IMR-90 (cell line): ENCODE data around the gene WDR27. TPM values are rescaled to one million over a fixed set of nuclear protein-coding genes. Genes with fewer than 3 reads are reported as not detected.

Source experiments
- ATAC-seq: fragments of 200-7000 bp; cut with Tn5 transposase; 2 replicates; pipeline ENCODE4 v1.9.1; 2020; ENCODE audit warnings: low read depth, mild to moderate bottlenecking, moderate library complexity
- BruUV-seq: library from RNA; stranded (reverse); fragments of 400-500 nt; replicated peaks from 2 replicates; lab custom pipeline; 2021; lab: Mats Ljungman, UMichigan
- CTCF ChIA-PET: fragments of 300-600 bp; formaldehyde crosslinking; extraction: SDS; loops from one replicate; lab custom pipeline; 2021; ENCODE audit warnings: antibody characterized with exemption; lab: Yijun Ruan, JAX
- POLR2A ChIA-PET: fragments of 300-600 bp; sonication (Branson Sonifier 250); formaldehyde crosslinking; loops from one replicate; lab custom pipeline; 2022; ENCODE audit warnings: antibody characterized with exemption; ENCODE audit not compliant: unreplicated experiment; lab: Charles Lee
- DNase-seq: peaks from one replicate; pipeline ENCODE4 v3.0.0; 2013
- H2AFZ ChIP-seq: replicated peaks from 2 replicates; pipeline ENCODE3; 2013; ENCODE audit warnings: low read length, mild to moderate bottlenecking; ENCODE audit not compliant: poor library complexity
- H2AK5ac ChIP-seq: 2 replicates; pipeline ENCODE4 v1.6.1; 2013; ENCODE audit warnings: low read depth, low read length, inconsistent platforms
- H2AK9ac ChIP-seq: replicated peaks from 2 replicates; pipeline ENCODE3; 2013; ENCODE audit warnings: mild to moderate bottlenecking, low read depth, low read length, moderate library complexity; ENCODE audit not compliant: poor library complexity
- H2BK120ac ChIP-seq: 2 replicates; pipeline ENCODE4 v1.6.1; 2013; ENCODE audit warnings: low read depth, low read length, inconsistent platforms
- H2BK15ac ChIP-seq: 3 replicates; pipeline ENCODE4 v1.6.1; 2013; ENCODE audit warnings: low read depth, low read length, inconsistent platforms
- H2BK20ac ChIP-seq: 2 replicates; pipeline ENCODE4 v1.6.1; 2013; ENCODE audit warnings: low read depth, mild to moderate bottlenecking, inconsistent platforms, low read length, moderate library complexity
- H2BK5ac ChIP-seq: 2 replicates; pipeline ENCODE4 v1.6.1; 2013; ENCODE audit warnings: mild to moderate bottlenecking, low read depth, low read length, inconsistent platforms; ENCODE audit not compliant: poor library complexity, severe bottlenecking
- H3K14ac ChIP-seq: replicated peaks from 2 replicates; pipeline ENCODE4 v1.6.1; 2013; ENCODE audit warnings: low read depth, low read length, inconsistent platforms
- H3K18ac ChIP-seq: 2 replicates; pipeline ENCODE4 v1.6.1; 2013; ENCODE audit warnings: low read depth, low read length, control low read depth
- H3K23ac ChIP-seq: 2 replicates; pipeline ENCODE4 v1.6.1; 2013; ENCODE audit warnings: low read depth, low read length, inconsistent platforms
- H3K27ac ChIP-seq: 2 replicates; pipeline ENCODE4 v1.5.1; 2013; ENCODE audit warnings: mild to moderate bottlenecking, control low read depth, low read length; ENCODE audit not compliant: insufficient read depth
- H3K27me3 ChIP-seq: 2 replicates; pipeline ENCODE4 v1.6.1; 2013; ENCODE audit warnings: low read length; ENCODE audit not compliant: control insufficient read depth, insufficient read depth
- H3K36me3 ChIP-seq: 2 replicates; pipeline ENCODE4 v1.6.1; 2013; ENCODE audit warnings: low read length, mixed read lengths; ENCODE audit not compliant: control insufficient read depth, insufficient read depth
- H3K4ac ChIP-seq: 2 replicates; pipeline ENCODE4 v1.6.1; 2013; ENCODE audit warnings: low read depth, low read length, inconsistent platforms
- H3K4me1 ChIP-seq: 2 replicates; pipeline ENCODE4 v1.6.1; 2013; ENCODE audit warnings: low read length, mixed read lengths; ENCODE audit not compliant: control insufficient read depth, insufficient read depth
- H3K4me2 ChIP-seq: 2 replicates; pipeline ENCODE4 v1.6.1; 2013; ENCODE audit warnings: low read depth, mild to moderate bottlenecking, control low read depth, low read length, moderate library complexity
- H3K4me3 ChIP-seq: 2 replicates; pipeline ENCODE4 v1.5.1; 2013; ENCODE audit warnings: low read depth, mild to moderate bottlenecking, control low read depth, low read length, moderate library complexity; ENCODE audit not compliant: insufficient read depth
- H3K56ac ChIP-seq: 2 replicates; pipeline ENCODE4 v1.6.1; 2013; ENCODE audit warnings: low read length, inconsistent platforms; ENCODE audit not compliant: insufficient read depth; ENCODE audit errors: extremely low read depth
- H3K79me1 ChIP-seq, 2 experiments: 2 replicates each; pipeline ENCODE4 v1.6.1; 2013; ENCODE audit warnings: low read length in 2 of 2, inconsistent platforms in 1 of 2, low read depth in 1 of 2
- H3K9ac ChIP-seq: 2 replicates; pipeline ENCODE4 v1.6.1; 2013; ENCODE audit warnings: low read depth, low read length, control low read depth
- H3K9me1 ChIP-seq: 2 replicates; pipeline ENCODE4 v1.6.1; 2013; ENCODE audit warnings: low read length, inconsistent platforms; ENCODE audit not compliant: insufficient read depth
- H3K9me3 ChIP-seq: 2 replicates; pipeline ENCODE4 v1.6.1; 2013; ENCODE audit warnings: low read length; ENCODE audit not compliant: control insufficient read depth, insufficient read depth
- H4K20me1 ChIP-seq: 2 replicates; pipeline ENCODE4 v1.6.1; 2013; ENCODE audit warnings: low read length, inconsistent platforms; ENCODE audit not compliant: insufficient read depth
- H4K5ac ChIP-seq: 2 replicates; pipeline ENCODE4 v1.6.1; 2013; ENCODE audit warnings: mild to moderate bottlenecking, low read depth, low read length, control low read depth
- H4K8ac ChIP-seq, 2 experiments: 2 replicates each; pipeline ENCODE4 v1.6.1; 2013; ENCODE audit warnings: low read depth in 2 of 2, low read length in 2 of 2, control low read depth in 1 of 2, inconsistent platforms in 1 of 2
- H4K91ac ChIP-seq: 2 replicates; pipeline ENCODE4 v1.6.1; 2013; ENCODE audit warnings: low read depth, low read length, inconsistent platforms; ENCODE audit not compliant: insufficient read depth
- BHLHE40 ChIP-seq: fragments of 150-350 bp; IDR thresholded peaks from 2 replicates; pipeline ENCODE4 v1.6.1; 2016; ENCODE audit warnings: mild to moderate bottlenecking, low read depth, low read length
- CEBPB ChIP-seq: IDR thresholded peaks from 2 replicates; pipeline ENCODE4 v1.6.1; 2012; ENCODE audit warnings: low read depth, low read length, improper control_type of control experiment
- CHD1 ChIP-seq: IDR thresholded peaks from 2 replicates; pipeline ENCODE4 v1.6.1; 2012; ENCODE audit warnings: low read depth, low read length, improper control_type of control experiment
- CTCF ChIP-seq: conservative IDR thresholded peaks from 2 replicates; pipeline ENCODE4 v1.5.1; 2012; ENCODE audit warnings: mild to moderate bottlenecking, low read depth, low read length, improper control_type of control experiment
- FOS ChIP-seq: fragments of 150-350 bp; IDR thresholded peaks from 2 replicates; pipeline ENCODE4 v1.6.1; 2016; ENCODE audit warnings: low read depth, low read length
- MAFK ChIP-seq: IDR thresholded peaks from 2 replicates; pipeline ENCODE4 v1.6.1; 2012; ENCODE audit warnings: low read depth, low read length, improper control_type of control experiment
- MAZ ChIP-seq: IDR thresholded peaks from 2 replicates; pipeline ENCODE4 v1.6.1; 2012; ENCODE audit warnings: low read depth, mild to moderate bottlenecking, low read length, improper control_type of control experiment, moderate library complexity, borderline replicate concordance
- MXI1 ChIP-seq: IDR thresholded peaks from 2 replicates; pipeline ENCODE4 v1.6.1; 2012; ENCODE audit warnings: low read depth, mild to moderate bottlenecking, low read length, moderate library complexity, borderline replicate concordance
- NFE2L2 ChIP-seq: fragments of 150-350 bp; IDR thresholded peaks from 2 replicates; pipeline ENCODE4 v1.6.1; 2016; ENCODE audit warnings: low read depth, mild to moderate bottlenecking, low read length
- POLR2A ChIP-seq: IDR thresholded peaks from 2 replicates; pipeline ENCODE4 v1.6.1; 2012; ENCODE audit warnings: mild to moderate bottlenecking, low read depth, low read length
- RAD21 ChIP-seq: IDR thresholded peaks from 2 replicates; pipeline ENCODE4 v1.6.1; 2012; ENCODE audit warnings: low read length, improper control_type of control experiment
- RCOR1 ChIP-seq: IDR thresholded peaks from 2 replicates; pipeline ENCODE4 v1.6.1; 2012; ENCODE audit warnings: mild to moderate bottlenecking, low read length, improper control_type of control experiment; ENCODE audit not compliant: insufficient replicate concordance
- RFX5 ChIP-seq: IDR thresholded peaks from 2 replicates; pipeline ENCODE4 v1.8.0; 2012; ENCODE audit warnings: low read depth, mild to moderate bottlenecking, low read length, moderate library complexity
- SMC3 ChIP-seq: fragments of 150-350 bp; IDR thresholded peaks from 2 replicates; pipeline ENCODE4 v1.6.1; 2016; ENCODE audit warnings: low read depth, mild to moderate bottlenecking, antibody characterized with exemption, low read length, moderate library complexity
- USF2 ChIP-seq: fragments of 150-350 bp; IDR thresholded peaks from 2 replicates; pipeline ENCODE4 v1.6.1; 2017; ENCODE audit warnings: mild to moderate bottlenecking, antibody characterized with exemption, low read length, low read depth
- WGBS, 2 experiments: methylation state at CpG; one replicate each; pipeline versions ENCODE4 v1.1.5 to v1.1.7; 2013; ENCODE audit warnings: missing lambda C conversion rate in 2 of 2; ENCODE audit not compliant: insufficient read length in 1 of 2; ENCODE audit errors: extremely low coverage in 2 of 2; 5-methylcytosine and 5-hydroxymethylcytosine counted together
- dilution Hi-C: fragments of 300-500 bp; cut with HindIII; formaldehyde crosslinking; loops from one replicate; pipeline ENCODE4 v1.14.3; 2018; ENCODE audit warnings: low sequenced_read_pairs; ENCODE audit not compliant: unreplicated experiment
- in situ Hi-C: fragments of 300-500 bp; cut with MboI; formaldehyde crosslinking; loops from 3 replicates; pipeline ENCODE4 v1.14.3; 2019; ENCODE audit warnings: low sequenced_read_pairs, inconsistent platforms, mixed read lengths
- intact Hi-C: fragments of 100-400 bp; cut with micrococcal nuclease; formaldehyde crosslinking; loops from 2 replicates; pipeline ENCODE4 v1.10.0; 2022
- polyA plus RNA-seq, 3 experiments: library from polyadenylated mRNA; depleted of rRNA; stranded (reverse); fragments of >200 nt; gene quantifications; 2 replicates each; pipeline ENCODE4 v1.2.3, GENCODE V29; 2012; ENCODE audit warnings: low replicate concordance in 1 of 3
- total RNA-seq: library from RNA; depleted of rRNA; stranded (reverse); fragments of >200 nt; gene quantifications from 2 replicates; pipeline ENCODE4 v1.2.3, GENCODE V29; 2012
- TF ChIP-seq, protein P1 (sequence below): fragments of 150-350 bp; IDR thresholded peaks from 2 replicates; pipeline ENCODE4 v1.6.1; 2016; ENCODE audit warnings: low read depth, mild to moderate bottlenecking, low read length, moderate library complexity, borderline replicate concordance

Gene WDR27
- total and polyA plus RNA-seq, 2 of the 4 experiments (the other 2 are of a cell fraction), result 7.0 to 18.5 TPM

GRCh38 chr6:169626649-169627048 is 75.2 kb downstream of the WDR27 start:
- no peak overlapping the region for H2AK9ac ChIP-seq
- no peak overlapping the region for H2BK20ac ChIP-seq
- BruUV-seq, result no TSS peak
- H3K79me1 ChIP-seq, result no peaks in the 10 kb centered on the region
- H3K4me2 ChIP-seq, result no peak overlapping the region
- no peak overlapping the region for H3K18ac ChIP-seq
- no peak overlapping the region for H4K8ac ChIP-seq
- H3K27me3 ChIP-seq, result no peaks in the 10 kb centered on the region
- ATAC-seq (no peak), DNase-seq (no peak)
- no peak overlapping the region for H2BK120ac ChIP-seq
- no peak overlapping the region for H3K27ac ChIP-seq
- H2AFZ ChIP-seq, result no peak overlapping the region
- WGBS, 2 experiments, result 100% methylated on average over 1 of the region's 13 CpGs; no CpG with 5 or more reads in 1 of the 2 experiments
- H3K9me1 ChIP-seq, result peaks cover 4% of the 10 kb centered on the region; the same call in 1 of the 2 replicates
- CTCF ChIA-PET, result no interaction called here
- H2AK5ac ChIP-seq, result peak overlapping the region; percentile 9; the same call in 1 of the 2 replicates
- H3K14ac ChIP-seq, result no peak overlapping the region
- intact Hi-C loops, result no loop called here
- dilution Hi-C loops, result no loop called here
- H3K4me3 ChIP-seq, result no peak overlapping the region
- in situ Hi-C loops, result no loop called here
- H3K4ac ChIP-seq, result no peak overlapping the region
- H2BK5ac ChIP-seq, result no peak overlapping the region
- H4K91ac ChIP-seq, result no peak overlapping the region; the same call in 1 of the 2 replicates
- H3K4me1 ChIP-seq, result peaks cover 5% of the 10 kb centered on the region
- H3K23ac ChIP-seq, result no peak overlapping the region
- TF ChIP-seq MAFK, result no peak
- no peak for TF ChIP-seq SMC3
- no peak for TF ChIP-seq MAZ
- no peak for TF ChIP-seq RFX5
- TF ChIP-seq MXI1, result no peak
- TF ChIP-seq BHLHE40, result no peak
- TF ChIP-seq CTCF, result no peak
- TF ChIP-seq RAD21, result no peak
- no peak for TF ChIP-seq FOS
- no peak for TF ChIP-seq NFE2L2
- no peak for TF ChIP-seq USF2
- TF ChIP-seq CEBPB, result no peak
- no peak for TF ChIP-seq CHD1
- TF ChIP-seq POLR2A, result no peak
- TF ChIP-seq, protein P1, sequence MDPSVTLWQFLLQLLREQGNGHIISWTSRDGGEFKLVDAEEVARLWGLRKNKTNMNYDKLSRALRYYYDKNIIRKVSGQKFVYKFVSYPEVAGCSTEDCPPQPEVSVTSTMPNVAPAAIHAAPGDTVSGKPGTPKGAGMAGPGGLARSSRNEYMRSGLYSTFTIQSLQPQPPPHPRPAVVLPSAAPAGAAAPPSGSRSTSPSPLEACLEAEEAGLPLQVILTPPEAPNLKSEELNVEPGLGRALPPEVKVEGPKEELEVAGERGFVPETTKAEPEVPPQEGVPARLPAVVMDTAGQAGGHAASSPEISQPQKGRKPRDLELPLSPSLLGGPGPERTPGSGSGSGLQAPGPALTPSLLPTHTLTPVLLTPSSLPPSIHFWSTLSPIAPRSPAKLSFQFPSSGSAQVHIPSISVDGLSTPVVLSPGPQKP, result no peak
- no peak for TF ChIP-seq RCOR1
- H3K9ac ChIP-seq, result no peak overlapping the region
- POLR2A ChIA-PET, result no interaction called here
- peaks cover 33% of the 10 kb centered on the region for H3K36me3 ChIP-seq
- H2BK15ac ChIP-seq, result 0 out of 3 replicates have a peak overlapping the region, but pooled peaks have one; percentile 63
- H3K56ac ChIP-seq, result no peak overlapping the region
- no peaks in the 10 kb centered on the region; the same call in 1 of the 2 replicates for H3K9me3 ChIP-seq
- H4K20me1 ChIP-seq, result no peaks in the 10 kb centered on the region
- no peak overlapping the region for H4K5ac ChIP-seq
